ENCODE measurements around the gene GATM.
"Not testable (repeated sequence)": the region's sequence is repeated elsewhere in the genome, so short reads cannot be mapped to it uniquely, and the experiment has no call there.

Gene GATM

GRCh38 chr15:45351227-45351626 lies 27.1 kb downstream of the GATM start:
- no peak for DNase-seq (ENCODE audit: low spot score)

GRCh38 chr15:45349623-45350022 lies 28.7 kb downstream of the GATM start:
- no peak for DNase-seq (ENCODE audit: low spot score)

- DNase-seq (ENCODE audit: low spot score) = no peak
Measured at GRCh38 chr15:45347989-45348388, 30.4 kb downstream of the GATM start.

GRCh38 chr15:45347033-45347432 lies 31.3 kb downstream of the GATM start:
- DNase-seq (ENCODE audit: low spot score) = peak; percentile 16

- DNase-seq (ENCODE audit: low spot score) = no peak
Measured at GRCh38 chr15:45346381-45346780, 32.0 kb downstream of the GATM start.

GRCh38 chr15:45343258-45343860 lies 35.0 kb downstream of the GATM start:
- DNase-seq (ENCODE audit: low spot score) = no peak

- no peak for DNase-seq (ENCODE audit: low spot score)
Measured at GRCh38 chr15:45341790-45342189, 36.6 kb downstream of the GATM start.

- DNase-seq (ENCODE audit: low spot score) = no peak
Measured at GRCh38 chr15:45340429-45340828, 37.9 kb downstream of the GATM start.

- no peak for DNase-seq (ENCODE audit: low spot score)
Measured at GRCh38 chr15:45338417-45338816, 39.9 kb downstream of the GATM start.

GRCh38 chr15:45337224-45337623 lies 41.1 kb downstream of the GATM start:
- no peak for DNase-seq (ENCODE audit: low spot score)

GRCh38 chr15:45333550-45333949 lies 44.8 kb downstream of the GATM start:
- DNase-seq (ENCODE audit: low spot score) = peak; percentile 40

GRCh38 chr15:45332694-45333093 lies 45.6 kb downstream of the GATM start:
- no peak for DNase-seq (ENCODE audit: low spot score)

- no peak for DNase-seq (ENCODE audit: low spot score)
Measured at GRCh38 chr15:45331972-45332371, 46.4 kb downstream of the GATM start.

GRCh38 chr15:45328663-45329062 lies 49.7 kb downstream of the GATM start:
- DNase-seq (ENCODE audit: low spot score) = no peak

GRCh38 chr15:45326741-45327140 lies 51.6 kb downstream of the GATM start:
- no peak for DNase-seq (ENCODE audit: low spot score)

GRCh38 chr15:45326280-45326679 lies 52.1 kb downstream of the GATM start:
- DNase-seq (ENCODE audit: low spot score) = no peak

- DNase-seq (ENCODE audit: low spot score) = no peak
Measured at GRCh38 chr15:45320581-45321205, 57.7 kb downstream of the GATM start.

- no peak for DNase-seq (ENCODE audit: low spot score)
Measured at GRCh38 chr15:45319472-45320214, 58.7 kb downstream of the GATM start.

GRCh38 chr15:45314960-45315359 lies 63.4 kb downstream of the GATM start:
- no peak for DNase-seq (ENCODE audit: low spot score)

GRCh38 chr15:45314117-45314516 lies 64.2 kb downstream of the GATM start:
- not testable (repeated sequence) for DNase-seq (ENCODE audit: low spot score)

Data from SW480 (cell line).